ENCODE data around the gene TGIF2. TPM values are rescaled to one million over a fixed set of nuclear protein-coding genes. Genes with fewer than 3 reads are reported as not detected.

Gene TGIF2
- total and polyA plus RNA-seq, 9 of the 15 experiments (the other 6 are each of a cell fraction or from before 2014, with no cell fraction given): 6.8 to 27.8 (median 15.7) TPM

GRCh38 chr20:36573798-36574365 lies 485 bp downstream of the TGIF2 start (continued):
- TF ChIP-seq, protein P1, sequence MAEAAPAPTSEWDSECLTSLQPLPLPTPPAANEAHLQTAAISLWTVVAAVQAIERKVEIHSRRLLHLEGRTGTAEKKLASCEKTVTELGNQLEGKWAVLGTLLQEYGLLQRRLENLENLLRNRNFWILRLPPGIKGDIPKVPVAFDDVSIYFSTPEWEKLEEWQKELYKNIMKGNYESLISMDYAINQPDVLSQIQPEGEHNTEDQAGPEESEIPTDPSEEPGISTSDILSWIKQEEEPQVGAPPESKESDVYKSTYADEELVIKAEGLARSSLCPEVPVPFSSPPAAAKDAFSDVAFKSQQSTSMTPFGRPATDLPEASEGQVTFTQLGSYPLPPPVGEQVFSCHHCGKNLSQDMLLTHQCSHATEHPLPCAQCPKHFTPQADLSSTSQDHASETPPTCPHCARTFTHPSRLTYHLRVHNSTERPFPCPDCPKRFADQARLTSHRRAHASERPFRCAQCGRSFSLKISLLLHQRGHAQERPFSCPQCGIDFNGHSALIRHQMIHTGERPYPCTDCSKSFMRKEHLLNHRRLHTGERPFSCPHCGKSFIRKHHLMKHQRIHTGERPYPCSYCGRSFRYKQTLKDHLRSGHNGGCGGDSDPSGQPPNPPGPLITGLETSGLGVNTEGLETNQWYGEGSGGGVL (CRISPR knock-in tag; IDR thresholded peaks at IDR 0.05): no peak
- no peak for TF ChIP-seq ZBTB26 (CRISPR knock-in tag; IDR thresholded peaks at IDR 0.05)
- no peak for TF ChIP-seq ETV5 (CRISPR knock-in tag; IDR thresholded peaks at IDR 0.05; ENCODE audit: low read depth)
- TF ChIP-seq CBX8 (IDR thresholded peaks at IDR 0.05; ENCODE audit: borderline replicate concordance, extremely low read depth, low read depth, low read length, poor library complexity, severe bottlenecking): no peak
- TF ChIP-seq, protein P2, sequence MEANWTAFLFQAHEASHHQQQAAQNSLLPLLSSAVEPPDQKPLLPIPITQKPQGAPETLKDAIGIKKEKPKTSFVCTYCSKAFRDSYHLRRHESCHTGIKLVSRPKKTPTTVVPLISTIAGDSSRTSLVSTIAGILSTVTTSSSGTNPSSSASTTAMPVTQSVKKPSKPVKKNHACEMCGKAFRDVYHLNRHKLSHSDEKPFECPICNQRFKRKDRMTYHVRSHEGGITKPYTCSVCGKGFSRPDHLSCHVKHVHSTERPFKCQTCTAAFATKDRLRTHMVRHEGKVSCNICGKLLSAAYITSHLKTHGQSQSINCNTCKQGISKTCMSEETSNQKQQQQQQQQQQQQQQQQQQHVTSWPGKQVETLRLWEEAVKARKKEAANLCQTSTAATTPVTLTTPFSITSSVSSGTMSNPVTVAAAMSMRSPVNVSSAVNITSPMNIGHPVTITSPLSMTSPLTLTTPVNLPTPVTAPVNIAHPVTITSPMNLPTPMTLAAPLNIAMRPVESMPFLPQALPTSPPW (CRISPR knock-in tag; IDR thresholded peaks at IDR 0.05): peak; percentile 86
- TF ChIP-seq, protein P3, sequence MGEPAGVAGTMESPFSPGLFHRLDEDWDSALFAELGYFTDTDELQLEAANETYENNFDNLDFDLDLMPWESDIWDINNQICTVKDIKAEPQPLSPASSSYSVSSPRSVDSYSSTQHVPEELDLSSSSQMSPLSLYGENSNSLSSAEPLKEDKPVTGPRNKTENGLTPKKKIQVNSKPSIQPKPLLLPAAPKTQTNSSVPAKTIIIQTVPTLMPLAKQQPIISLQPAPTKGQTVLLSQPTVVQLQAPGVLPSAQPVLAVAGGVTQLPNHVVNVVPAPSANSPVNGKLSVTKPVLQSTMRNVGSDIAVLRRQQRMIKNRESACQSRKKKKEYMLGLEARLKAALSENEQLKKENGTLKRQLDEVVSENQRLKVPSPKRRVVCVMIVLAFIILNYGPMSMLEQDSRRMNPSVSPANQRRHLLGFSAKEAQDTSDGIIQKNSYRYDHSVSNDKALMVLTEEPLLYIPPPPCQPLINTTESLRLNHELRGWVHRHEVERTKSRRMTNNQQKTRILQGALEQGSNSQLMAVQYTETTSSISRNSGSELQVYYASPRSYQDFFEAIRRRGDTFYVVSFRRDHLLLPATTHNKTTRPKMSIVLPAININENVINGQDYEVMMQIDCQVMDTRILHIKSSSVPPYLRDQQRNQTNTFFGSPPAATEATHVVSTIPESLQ (CRISPR knock-in tag; IDR thresholded peaks at IDR 0.05): no peak
- TF ChIP-seq FOSL1 (tag; conservative IDR thresholded peaks at IDR 0.05): no peak; the same call in 1 of the 2 replicates
- TF ChIP-seq THAP7 (CRISPR knock-in tag; IDR thresholded peaks at IDR 0.05): no peak
- TF ChIP-seq POLR3A (IDR thresholded peaks at IDR 0.05; ENCODE audit: borderline replicate concordance, extremely low read depth, insufficient read depth, insufficient read length): no peak
- peak; percentile 49; the same call in 1 of the 2 replicates for TF ChIP-seq HDAC2 (IDR thresholded peaks at IDR 0.05)
- TF ChIP-seq RFX5 (IDR thresholded peaks at IDR 0.05; ENCODE audit: low read depth, low read length): no peak
- TF ChIP-seq SMAD2 (IDR thresholded peaks at IDR 0.05; ENCODE audit: low read depth, low read length): no peak
- TF ChIP-seq FOXM1 (IDR thresholded peaks at IDR 0.05; ENCODE audit: low read depth): peak; percentile 87
- no peak for TF ChIP-seq FOXM1 (CRISPR knock-in tag; IDR thresholded peaks at IDR 0.05; ENCODE audit: low read depth)
- TF ChIP-seq SMAD3 (CRISPR knock-in tag; conservative IDR thresholded peaks at IDR 0.05): no peak
- no peak for TF ChIP-seq ZNF57 (CRISPR knock-in tag; IDR thresholded peaks at IDR 0.05)
- no peak for TF ChIP-seq ZNF124 (CRISPR knock-in tag; IDR thresholded peaks at IDR 0.05)
- peak; percentile 69; the same call in 1 of the 2 replicates for TF ChIP-seq ZBTB7A (IDR thresholded peaks at IDR 0.05; ENCODE audit: borderline replicate concordance, control insufficient read depth, low read depth, low read length)
- TF ChIP-seq GTF2F1 (IDR thresholded peaks at IDR 0.05; ENCODE audit: low read depth, low read length): no peak
- TF ChIP-seq LARP7 (IDR thresholded peaks at IDR 0.05): no peak
- TF ChIP-seq FOXA1 (IDR thresholded peaks at IDR 0.05; ENCODE audit: borderline replicate concordance): no peak
- TF ChIP-seq GABPB2 (CRISPR knock-in tag; conservative IDR thresholded peaks at IDR 0.05): no peak

Measured in K562 (cell line).